CD4-positive, alpha-beta T cell treated with Interleukin-2 at 100 ng/mL for 4 hours (primary cell): ENCODE results near the gene TMEM270.

ENCODE experiments used
- DNase-seq: peaks from one replicate; pipeline ENCODE4 v3.0.0-alpha.2; 2020; ENCODE audit warnings: low spot score

Gene TMEM270

GRCh38 chr7:73907554-73908122, 46.7 kb downstream of the TMEM270 start:
- no peak for DNase-seq

- no peak for DNase-seq
These were observed 47.2 kb downstream of the TMEM270 start for GRCh38 chr7:73908123-73908611.

GRCh38 chr7:73909051-73909941, 48.3 kb downstream of the TMEM270 start:
- DNase-seq = no peak

GRCh38 chr7:73909996-73910395, 49.0 kb downstream of the TMEM270 start:
- DNase-seq = no peak

- DNase-seq = no peak
These were observed 51.3 kb downstream of the TMEM270 start for GRCh38 chr7:73912223-73912622.
